CD4-positive, alpha-beta T cell (primary cell): Measurements from ENCODE around the gene CORO7. TPM values are rescaled to one million over a fixed set of nuclear protein-coding genes. Genes with fewer than 3 reads are reported as not detected.

Experiments
- ATAC-seq: fragments of 200-7000 bp; cut with Tn5 transposase; one replicate; pipeline ENCODE4 v1.10.0; 2022; ENCODE audit warnings: mild to moderate bottlenecking; ENCODE audit not compliant: poor library complexity
- CTCF ChIA-PET: fragments of 350-600 bp; sonication (Branson Sonifier 250); formaldehyde crosslinking; loops from one replicate; lab custom pipeline; 2021; ENCODE audit warnings: antibody characterized with exemption, inconsistent platforms; lab: Charles Lee
- POLR2A ChIA-PET: fragments of 350-600 bp; sonication (Branson Sonifier 250); formaldehyde crosslinking; loops from one replicate; lab custom pipeline; 2021; ENCODE audit warnings: antibody characterized with exemption, inconsistent platforms; lab: Charles Lee
- DNase-seq, 14 experiments: peaks; one replicate each; pipeline ENCODE4 v3.0.0-alpha.2; 2013 to 2020; ENCODE audit warnings: mixed read lengths in 2 of 14
- H3K27ac ChIP-seq, 2 donors: one replicate each; pipeline versions ENCODE4 v1.5.1 to v1.7.0; 2013; ENCODE audit warnings: low read length in 2 of 2, low read depth in 1 of 2, mild to moderate bottlenecking in 1 of 2
- H3K27me3 ChIP-seq, 2 experiments: 1 replicate in 1 of 2; 2 replicates in 1 of 2; pipeline versions ENCODE4 v1.6.1 to v1.7.0; 2013; ENCODE audit warnings: low read length in 2 of 2, control low read depth in 1 of 2, mild to moderate bottlenecking in 1 of 2, moderate library complexity in 1 of 2; ENCODE audit not compliant: insufficient read depth in 2 of 2, control insufficient read depth in 1 of 2
- H3K36me3 ChIP-seq: one replicate; pipeline ENCODE4 v1.6.1; 2013; ENCODE audit warnings: low read length, control low read depth; ENCODE audit not compliant: insufficient read depth
- H3K4me1 ChIP-seq: one replicate; pipeline ENCODE4 v1.6.1; 2013; ENCODE audit warnings: low read length, control low read depth; ENCODE audit not compliant: insufficient read depth
- H3K4me3 ChIP-seq: one replicate; pipeline ENCODE4 v1.5.1; 2013; ENCODE audit warnings: mild to moderate bottlenecking, low read length, moderate library complexity
- H3K9me3 ChIP-seq, 2 experiments: 1 replicate in 1 of 2; 2 replicates in 1 of 2; pipeline versions ENCODE4 v1.6.1 to v1.7.0; 2013; ENCODE audit warnings: low read length in 2 of 2, mild to moderate bottlenecking in 2 of 2, control low read depth in 1 of 2, moderate library complexity in 1 of 2; ENCODE audit not compliant: control insufficient read depth in 1 of 2, insufficient read depth in 1 of 2
- H3K27ac Mint-ChIP-seq: one replicate; pipeline ENCODE4 v1.8.0; 2020; ENCODE audit warnings: mixed read lengths
- H3K27me3 Mint-ChIP-seq: one replicate; pipeline ENCODE4 v1.8.0; 2021; ENCODE audit warnings: mixed read lengths
- H3K36me3 Mint-ChIP-seq: one replicate; pipeline ENCODE4 v1.8.0; 2021; ENCODE audit warnings: low read depth, mixed read lengths
- H3K4me1 Mint-ChIP-seq: one replicate; pipeline ENCODE4 v1.8.0; 2021; ENCODE audit warnings: low read depth, mixed read lengths
- H3K4me3 Mint-ChIP-seq: one replicate; pipeline ENCODE4 v1.8.0; 2020; ENCODE audit warnings: mild to moderate bottlenecking, mixed read lengths
- H3K9me3 Mint-ChIP-seq: one replicate; pipeline ENCODE4 v1.8.0; 2020; ENCODE audit warnings: mixed read lengths
- CTCF ChIP-seq: fragments of 200-600 bp; IDR thresholded peaks from one replicate; pipeline ENCODE4 v1.8.0; 2022; ENCODE audit warnings: antibody characterized with exemption, mild to moderate bottlenecking
- intact Hi-C, 2 experiments: fragments of 100-400 bp; cut with DNase I in 1 of 2; cut with micrococcal nuclease in 1 of 2; formaldehyde crosslinking; loops; one replicate each; pipeline versions ENCODE4 v1.15.1 to v1.9.0; 2023 to 2025; cut with DNase I, micrococcal nuclease
- total RNA-seq, 174 experiments: library from RNA in 2 of 174; stranded (reverse) in 2 of 174; gene quantifications; one replicate each; pipeline ENCODE4 v1.2.3 and lab custom pipeline; 2021 to 2026

The CORO7 gene
- total RNA-seq, 2 experiments from 2014 or later = 801 to 805 TPM

GRCh38 chr16:4443271-4443670 lies 26.9 kb upstream of the CORO7 start:
- Mint-ChIP-seq H3K9me3 (no peaks in the 10 kb centered on the region), H3K36me3 (peaks cover 89% of the 10 kb centered on the region), H3K27me3 (no peaks in the 10 kb centered on the region), H3K4me3 (no peak overlapping the region), H3K4me1 (no peaks in the 10 kb centered on the region), H3K27ac (no peak overlapping the region)
- Histone ChIP-seq H3K4me3 (no peak overlapping the region), H3K27ac (no peak overlapping the region), H3K36me3 (peaks cover 88% of the 10 kb centered on the region), H3K9me3 (no peaks in the 10 kb centered on the region), H3K27me3 (no peaks in the 10 kb centered on the region), H3K4me1 (no peaks in the 10 kb centered on the region)
- intact Hi-C loops = no loop called here
- POLR2A ChIA-PET = no interaction called here
- CTCF ChIA-PET = no interaction called here
- no peak for TF ChIP-seq CTCF
- DNase-seq (no peak), ATAC-seq (no peak)

GRCh38 chr16:4442371-4442770 lies 26.0 kb upstream of the CORO7 start:
- no peak overlapping the region for H3K4me3 Mint-ChIP-seq
- ATAC-seq = no peak
- ChIA-PET POLR2A (no interaction called here), CTCF (no interaction called here)
- H3K9me3 Mint-ChIP-seq = no peaks in the 10 kb centered on the region
- peaks cover 93% of the 10 kb centered on the region for H3K36me3 ChIP-seq
- intact Hi-C loops = no loop called here
- H3K27me3 Mint-ChIP-seq = no peaks in the 10 kb centered on the region
- no peak for TF ChIP-seq CTCF
- no peaks in the 10 kb centered on the region for H3K9me3 ChIP-seq
- no peak overlapping the region for H3K27ac ChIP-seq
- H3K4me1 ChIP-seq = no peaks in the 10 kb centered on the region
- no peak overlapping the region for H3K4me3 ChIP-seq
- no peak for DNase-seq
- H3K27me3 ChIP-seq = no peaks in the 10 kb centered on the region
- no peak overlapping the region for H3K27ac Mint-ChIP-seq
- H3K4me1 Mint-ChIP-seq = no peaks in the 10 kb centered on the region
- peaks cover 91% of the 10 kb centered on the region for H3K36me3 Mint-ChIP-seq

- peaks cover 88% of the 10 kb centered on the region for H3K36me3 Mint-ChIP-seq
- no peak for TF ChIP-seq CTCF
- no peaks in the 10 kb centered on the region for H3K9me3 ChIP-seq
- no peak overlapping the region for H3K27ac ChIP-seq
- H3K9me3 Mint-ChIP-seq = no peaks in the 10 kb centered on the region
- H3K36me3 ChIP-seq = peaks cover 86% of the 10 kb centered on the region
- no peak overlapping the region for H3K4me3 Mint-ChIP-seq
- H3K27me3 ChIP-seq = no peaks in the 10 kb centered on the region
- peaks cover 9% of the 10 kb centered on the region for H3K4me1 Mint-ChIP-seq
- ATAC-seq = no peak
- no peak overlapping the region for H3K27ac Mint-ChIP-seq
- ChIA-PET CTCF (interaction anchor here (1.5 kb wide), 1 partner anchor 111 kb away, joined by 4 read pairs; no protein-coding TSS in a partner anchor), POLR2A (no interaction called here)
- DNase-seq = no peak
- H3K4me1 ChIP-seq = no peaks in the 10 kb centered on the region
- no peak overlapping the region for H3K4me3 ChIP-seq
- intact Hi-C loops = no loop called here
- no peaks in the 10 kb centered on the region for H3K27me3 Mint-ChIP-seq
Measured at GRCh38 chr16:4437366-4437765, 21.0 kb upstream of the CORO7 start.
